GM12878 (cell line): ENCODE data around the gene C11orf16. TPM values are rescaled to one million over a fixed set of nuclear protein-coding genes. Genes with fewer than 3 reads are reported as not detected.

Experiments used
- CHD2 ChIP-seq: IDR thresholded peaks from 2 replicates; pipeline ENCODE4 v1.6.1; 2011; ENCODE audit warnings: low read depth, low read length, improper control_type of control experiment, borderline replicate concordance
- IKZF1 ChIP-seq: fragments of 450-650 bp; conservative IDR thresholded peaks from 2 replicates; pipeline ENCODE4 v1.6.1; 2017; ENCODE audit warnings: antibody characterized with exemption, mild to moderate bottlenecking
- MTA2 ChIP-seq: fragments of 450-650 bp; IDR thresholded peaks from 2 replicates; pipeline ENCODE4 v1.6.1; 2016; ENCODE audit warnings: low read depth, mild to moderate bottlenecking, moderate library complexity
- MTA3 ChIP-seq: IDR thresholded peaks from 2 replicates; pipeline ENCODE4 v1.6.1; 2012; ENCODE audit warnings: low read length, inconsistent platforms, borderline replicate concordance
- NFYB ChIP-seq: IDR thresholded peaks from 2 replicates; pipeline ENCODE4 v1.6.1; 2011; ENCODE audit warnings: low read depth, mild to moderate bottlenecking, low read length, improper control_type of control experiment, moderate library complexity; ENCODE audit not compliant: insufficient read depth
- POLR2AphosphoS5 ChIP-seq: IDR thresholded peaks from 2 replicates; pipeline ENCODE4 v1.6.1; 2011; ENCODE audit warnings: mild to moderate bottlenecking, low read length, inconsistent platforms
- POU2F2 ChIP-seq: IDR thresholded peaks from 3 replicates; pipeline ENCODE4 v1.6.1; 2011; ENCODE audit warnings: low read depth, mild to moderate bottlenecking, low read length, borderline replicate concordance
- RAD51 ChIP-seq: fragments of 450-650 bp; IDR thresholded peaks from 2 replicates; pipeline ENCODE4 v1.6.1; 2016; ENCODE audit warnings: moderate library complexity, mild to moderate bottlenecking, inconsistent platforms
- REST ChIP-seq: IDR thresholded peaks from 2 replicates; pipeline ENCODE4 v1.6.1; 2012; ENCODE audit warnings: mild to moderate bottlenecking, low read depth, low read length
- RFX5 ChIP-seq: IDR thresholded peaks from 2 replicates; pipeline ENCODE4 v1.6.1; 2011; ENCODE audit warnings: low read depth, low read length, improper control_type of control experiment
- RUNX3 ChIP-seq: IDR thresholded peaks from 2 replicates; pipeline ENCODE4 v1.6.1; 2012; ENCODE audit warnings: low read length, inconsistent platforms
- SREBF1 ChIP-seq: IDR thresholded peaks from 2 replicates; pipeline ENCODE4 v1.6.1; 2012; ENCODE audit warnings: mild to moderate bottlenecking, low read length
- STAT1 ChIP-seq: fragments of 450-650 bp; conservative IDR thresholded peaks from 2 replicates; pipeline ENCODE4 v1.6.1; 2014; ENCODE audit warnings: antibody characterized with exemption, mild to moderate bottlenecking
- ZNF592 ChIP-seq: fragments of 450-650 bp; IDR thresholded peaks from 2 replicates; pipeline ENCODE4 v1.6.1; 2017; ENCODE audit warnings: mild to moderate bottlenecking, moderate library complexity
- polyA plus RNA-seq, 11 experiments: library from polyadenylated mRNA; depleted of rRNA in 4 of 11; unstranded in 6 of 11; stranded (reverse) in 5 of 11; fragments of >200 nt; fragmentation: Nextera tagmentation in 4 of 11; fragmentation: Illumina TruSeq in 1 of 11; extraction: Ambion mirVana in 4 of 11; extraction: Trizol in 1 of 11; gene quantifications; 1 replicate in 1 of 11; 2 replicates in 10 of 11; pipeline versions ENCODE4 v1.2.1 to v1.2.3, GENCODE V29; 2011 to 2016; ENCODE audit warnings: inconsistent platforms in 2 of 11, missing spikeins in 2 of 11, low read depth in 1 of 11
- total RNA-seq, 4 experiments: library from RNA; depleted of rRNA in 3 of 4; stranded (reverse); fragments of >200 nt in 3 of 4; fragmentation: Illumina TruSeq in 1 of 4; extraction: Trizol in 1 of 4; gene quantifications; 2 replicates each; pipeline versions ENCODE4 v1.2.1 to v1.2.3, GENCODE V29; 2013 to 2021
- TF ChIP-seq, protein P1 (sequence below): fragments of 450-650 bp; formaldehyde crosslinking; IDR thresholded peaks from 2 replicates; pipeline ENCODE4 v1.5.0; 2022; ENCODE audit warnings: mild to moderate bottlenecking, missing genetic modification characterization
- TF ChIP-seq, protein P2 (sequence below): IDR thresholded peaks from 2 replicates; pipeline ENCODE4 v1.6.1; 2011; ENCODE audit warnings: borderline replicate concordance, low read depth, mild to moderate bottlenecking, moderate library complexity, mixed read lengths, low read length; ENCODE audit not compliant: insufficient read depth; ENCODE audit errors: extremely low read length

The C11orf16 gene
- total and polyA plus RNA-seq, 10 of the 15 experiments (the other 5 are each of a cell fraction or from before 2014, with no cell fraction given) = 0.05 to 0.39 (median 0.32) TPM; not detected in 7

GRCh38 chr11:8964324-8965320 is 31.9 kb upstream of the C11orf16 start, which contains the start of gene TMEM9B (continued):
- TF ChIP-seq MTA3 = no peak
- TF ChIP-seq REST = no peak; the same call in 1 of the 2 replicates
- TF ChIP-seq ZNF592 = no peak
- peak; percentile 90 for TF ChIP-seq POU2F2
- TF ChIP-seq, protein P1, sequence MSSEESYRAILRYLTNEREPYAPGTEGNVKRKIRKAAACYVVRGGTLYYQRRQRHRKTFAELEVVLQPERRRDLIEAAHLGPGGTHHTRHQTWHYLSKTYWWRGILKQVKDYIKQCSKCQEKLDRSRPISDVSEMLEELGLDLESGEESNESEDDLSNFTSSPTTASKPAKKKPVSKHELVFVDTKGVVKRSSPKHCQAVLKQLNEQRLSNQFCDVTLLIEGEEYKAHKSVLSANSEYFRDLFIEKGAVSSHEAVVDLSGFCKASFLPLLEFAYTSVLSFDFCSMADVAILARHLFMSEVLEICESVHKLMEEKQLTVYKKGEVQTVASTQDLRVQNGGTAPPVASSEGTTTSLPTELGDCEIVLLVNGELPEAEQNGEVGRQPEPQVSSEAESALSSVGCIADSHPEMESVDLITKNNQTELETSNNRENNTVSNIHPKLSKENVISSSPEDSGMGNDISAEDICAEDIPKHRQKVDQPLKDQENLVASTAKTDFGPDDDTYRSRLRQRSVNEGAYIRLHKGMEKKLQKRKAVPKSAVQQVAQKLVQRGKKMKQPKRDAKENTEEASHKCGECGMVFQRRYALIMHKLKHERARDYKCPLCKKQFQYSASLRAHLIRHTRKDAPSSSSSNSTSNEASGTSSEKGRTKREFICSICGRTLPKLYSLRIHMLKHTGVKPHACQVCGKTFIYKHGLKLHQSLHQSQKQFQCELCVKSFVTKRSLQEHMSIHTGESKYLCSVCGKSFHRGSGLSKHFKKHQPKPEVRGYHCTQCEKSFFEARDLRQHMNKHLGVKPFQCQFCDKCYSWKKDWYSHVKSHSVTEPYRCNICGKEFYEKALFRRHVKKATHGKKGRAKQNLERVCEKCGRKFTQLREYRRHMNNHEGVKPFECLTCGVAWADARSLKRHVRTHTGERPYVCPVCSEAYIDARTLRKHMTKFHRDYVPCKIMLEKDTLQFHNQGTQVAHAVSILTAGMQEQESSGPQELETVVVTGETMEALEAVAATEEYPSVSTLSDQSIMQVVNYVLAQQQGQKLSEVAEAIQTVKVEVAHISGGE (CRISPR knock-in tag) = 0 out of 2 replicates have a peak, but pooled peaks have one; percentile 48
- TF ChIP-seq NFYB = peak; percentile 78; the same call in 1 of the 2 replicates
- no peak for TF ChIP-seq RFX5
- TF ChIP-seq, protein P2, sequence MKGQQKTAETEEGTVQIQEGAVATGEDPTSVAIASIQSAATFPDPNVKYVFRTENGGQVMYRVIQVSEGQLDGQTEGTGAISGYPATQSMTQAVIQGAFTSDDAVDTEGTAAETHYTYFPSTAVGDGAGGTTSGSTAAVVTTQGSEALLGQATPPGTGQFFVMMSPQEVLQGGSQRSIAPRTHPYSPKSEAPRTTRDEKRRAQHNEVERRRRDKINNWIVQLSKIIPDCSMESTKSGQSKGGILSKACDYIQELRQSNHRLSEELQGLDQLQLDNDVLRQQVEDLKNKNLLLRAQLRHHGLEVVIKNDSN = peak; percentile 30
- no peak for TF ChIP-seq RAD51
- TF ChIP-seq RUNX3 = peak; percentile 93
- peak; percentile 92 for TF ChIP-seq IKZF1
- peak; percentile 75 for TF ChIP-seq POLR2AphosphoS5
- peak; percentile 86 for TF ChIP-seq MTA2
- TF ChIP-seq STAT1 = peak; percentile 67; the same call in 1 of the 2 replicates
- peak; percentile 46; the same call in 1 of the 2 replicates for TF ChIP-seq SREBF1
- TF ChIP-seq CHD2 = peak; percentile 15; the same call in 1 of the 2 replicates
